Chondrocyte (in vitro differentiated cells): Measurements from ENCODE around the gene RUNX2. TPM values are rescaled to one million over a fixed set of nuclear protein-coding genes. Genes with fewer than 3 reads are reported as not detected.

Source experiments
- DNase-seq: peaks from one replicate; pipeline ENCODE4 v3.0.0; 2021; ENCODE audit warnings: mixed read lengths, low spot score
- H3K27ac Mint-ChIP-seq: one replicate; pipeline ENCODE4 v1.8.0; 2021; ENCODE audit warnings: mild to moderate bottlenecking, moderate library complexity, mixed read lengths; ENCODE audit not compliant: unreplicated experiment
- H3K27me3 Mint-ChIP-seq: 2 replicates; pipeline ENCODE4 v1.8.0; 2021; ENCODE audit warnings: low read depth, mixed read lengths
- H3K36me3 Mint-ChIP-seq: 2 replicates; pipeline ENCODE4 v1.8.0; 2021; ENCODE audit warnings: low read depth, mixed read lengths
- H3K4me1 Mint-ChIP-seq: 2 replicates; pipeline ENCODE4 v1.8.0; 2021; ENCODE audit warnings: low read depth, mild to moderate bottlenecking, mixed read lengths
- H3K4me3 Mint-ChIP-seq: one replicate; pipeline ENCODE4 v1.8.0; 2021; ENCODE audit warnings: mild to moderate bottlenecking, moderate library complexity, mixed read lengths; ENCODE audit not compliant: unreplicated experiment
- H3K9me3 Mint-ChIP-seq: 2 replicates; pipeline ENCODE4 v1.8.0; 2021; ENCODE audit warnings: low read depth, mixed read lengths
- total RNA-seq: library from RNA; stranded (reverse); gene quantifications from 3 replicates; pipeline ENCODE4 v1.2.1, GENCODE V29; 2021
- TF ChIP-seq, protein P1 (sequence below): fragments of 200-600 bp; sonication (generic); IDR thresholded peaks from 2 replicates; pipeline ENCODE4 v1.5.0; 2021; ENCODE audit warnings: antibody characterized with exemption, mild to moderate bottlenecking, moderate library complexity

Gene RUNX2
- total RNA-seq, 1 donor from 2014 or later: 12.2 TPM

DNA sequence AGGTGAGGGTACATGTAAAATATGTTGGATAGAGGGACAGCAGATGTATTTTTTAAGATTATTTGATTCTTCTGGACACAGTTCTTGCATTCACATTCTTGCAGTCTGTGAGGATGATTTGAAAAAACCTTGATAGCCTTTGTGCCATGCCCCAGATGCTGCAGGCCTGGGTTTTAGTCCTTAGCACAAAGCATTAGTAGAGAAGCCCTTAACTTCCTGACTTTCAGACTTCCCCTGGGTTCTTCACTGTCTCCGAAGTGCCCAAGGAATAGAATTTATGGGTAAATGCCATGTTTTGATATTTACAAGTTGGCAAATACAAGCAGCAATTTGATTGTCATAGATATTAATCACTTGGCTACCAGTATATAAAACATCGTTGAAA lies 117.2 kb downstream of the RUNX2 start:
- TF ChIP-seq, protein P1, sequence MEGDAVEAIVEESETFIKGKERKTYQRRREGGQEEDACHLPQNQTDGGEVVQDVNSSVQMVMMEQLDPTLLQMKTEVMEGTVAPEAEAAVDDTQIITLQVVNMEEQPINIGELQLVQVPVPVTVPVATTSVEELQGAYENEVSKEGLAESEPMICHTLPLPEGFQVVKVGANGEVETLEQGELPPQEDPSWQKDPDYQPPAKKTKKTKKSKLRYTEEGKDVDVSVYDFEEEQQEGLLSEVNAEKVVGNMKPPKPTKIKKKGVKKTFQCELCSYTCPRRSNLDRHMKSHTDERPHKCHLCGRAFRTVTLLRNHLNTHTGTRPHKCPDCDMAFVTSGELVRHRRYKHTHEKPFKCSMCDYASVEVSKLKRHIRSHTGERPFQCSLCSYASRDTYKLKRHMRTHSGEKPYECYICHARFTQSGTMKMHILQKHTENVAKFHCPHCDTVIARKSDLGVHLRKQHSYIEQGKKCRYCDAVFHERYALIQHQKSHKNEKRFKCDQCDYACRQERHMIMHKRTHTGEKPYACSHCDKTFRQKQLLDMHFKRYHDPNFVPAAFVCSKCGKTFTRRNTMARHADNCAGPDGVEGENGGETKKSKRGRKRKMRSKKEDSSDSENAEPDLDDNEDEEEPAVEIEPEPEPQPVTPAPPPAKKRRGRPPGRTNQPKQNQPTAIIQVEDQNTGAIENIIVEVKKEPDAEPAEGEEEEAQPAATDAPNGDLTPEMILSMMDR: no peak
- Mint-ChIP-seq H3K9me3 (no peaks in the 10 kb centered on the region), H3K36me3 (peaks cover 6% of the 10 kb centered on the region), H3K27me3 (no peaks in the 10 kb centered on the region), H3K4me1 (peaks cover 64% of the 10 kb centered on the region), H3K27ac (peak overlapping the region; percentile 91), H3K4me3 (peak overlapping the region; percentile 21)
- DNase-seq: no peak

DNA sequence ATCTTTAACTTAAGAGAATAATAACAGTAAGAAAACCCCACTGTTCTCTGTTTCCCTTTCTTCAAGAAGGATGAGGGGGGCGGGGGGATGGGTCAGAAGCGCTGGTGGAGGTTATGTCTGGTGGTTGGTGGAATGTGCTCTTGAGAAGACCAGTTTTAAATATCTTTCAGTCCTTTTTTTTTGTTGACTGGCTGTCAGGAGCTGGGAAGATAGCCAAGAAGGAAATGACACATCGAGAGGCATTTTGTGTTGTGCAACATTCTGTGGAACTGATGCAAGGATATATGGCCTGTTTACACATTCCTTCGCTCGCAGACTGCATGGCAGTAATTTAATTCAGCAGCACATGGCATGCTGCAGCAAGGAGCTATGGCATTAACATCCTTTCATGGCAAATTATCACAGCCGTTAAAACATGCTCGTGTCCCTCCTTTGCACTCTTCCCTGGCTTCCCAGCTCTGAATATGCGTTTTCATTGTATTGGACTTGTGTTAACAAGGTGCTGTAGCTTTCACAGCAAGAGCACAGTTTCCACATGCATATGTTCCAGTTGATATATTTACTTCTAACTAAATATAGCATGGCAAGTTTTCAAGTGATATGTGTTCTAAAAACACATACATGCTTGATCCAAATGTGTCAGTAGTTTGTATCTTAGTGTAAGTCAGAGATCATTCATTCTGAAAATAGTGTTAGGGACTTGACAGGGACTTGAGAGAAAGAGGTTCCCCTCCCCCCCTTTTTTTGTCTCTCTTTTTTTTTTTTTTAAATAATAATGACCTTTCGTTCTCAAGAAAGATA lies 117.8 kb downstream of the RUNX2 start:
- Mint-ChIP-seq H3K4me1 (peaks cover 64% of the 10 kb centered on the region), H3K9me3 (no peaks in the 10 kb centered on the region), H3K27ac (peak overlapping the region; percentile 91), H3K27me3 (no peaks in the 10 kb centered on the region), H3K4me3 (peak overlapping the region; percentile 21), H3K36me3 (peaks cover 6% of the 10 kb centered on the region)
- TF ChIP-seq, protein P1: no peak
- DNase-seq: no peak

DNA sequence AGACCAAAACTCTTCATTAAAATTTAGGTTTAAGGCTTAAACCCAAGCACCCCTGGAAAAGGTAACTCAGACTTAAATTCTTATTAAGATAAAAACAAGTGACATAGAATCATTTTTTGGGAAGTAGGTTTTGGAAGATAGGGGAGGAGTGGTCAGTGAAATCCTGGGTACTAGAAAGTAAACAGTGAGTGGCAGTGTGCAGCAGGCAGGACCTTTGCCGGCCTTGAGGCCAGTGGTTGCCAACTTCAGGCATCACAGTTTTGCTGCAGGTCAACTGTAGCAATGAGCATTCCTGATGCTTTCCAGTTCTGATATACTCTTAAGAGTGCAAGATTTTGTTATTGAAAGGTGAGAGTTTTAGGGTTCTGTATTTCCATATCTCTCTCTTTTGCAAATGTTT lies 118.9 kb downstream of the RUNX2 start:
- no peaks in the 10 kb centered on the region for H3K9me3 Mint-ChIP-seq
- peaks cover 66% of the 10 kb centered on the region for H3K4me1 Mint-ChIP-seq

GRCh38 chr6:45447716-45448115 lies 119.6 kb downstream of the RUNX2 start:
- Mint-ChIP-seq H3K4me3 (no peak overlapping the region), H3K27me3 (no peaks in the 10 kb centered on the region), H3K36me3 (peaks cover 8% of the 10 kb centered on the region), H3K27ac (peak overlapping the region; percentile 76), H3K9me3 (no peaks in the 10 kb centered on the region), H3K4me1 (peaks cover 61% of the 10 kb centered on the region)
- DNase-seq: no peak
- TF ChIP-seq, protein P1: no peak

More for the DNA sequence above, 118.9 kb downstream of the RUNX2 start:
- Mint-ChIP-seq H3K36me3 (peaks cover 10% of the 10 kb centered on the region), H3K27me3 (no peaks in the 10 kb centered on the region), H3K4me3 (no peak overlapping the region), H3K27ac (peak overlapping the region; percentile 91)
- no peak for DNase-seq
- TF ChIP-seq, protein P1: no peak

DNA sequence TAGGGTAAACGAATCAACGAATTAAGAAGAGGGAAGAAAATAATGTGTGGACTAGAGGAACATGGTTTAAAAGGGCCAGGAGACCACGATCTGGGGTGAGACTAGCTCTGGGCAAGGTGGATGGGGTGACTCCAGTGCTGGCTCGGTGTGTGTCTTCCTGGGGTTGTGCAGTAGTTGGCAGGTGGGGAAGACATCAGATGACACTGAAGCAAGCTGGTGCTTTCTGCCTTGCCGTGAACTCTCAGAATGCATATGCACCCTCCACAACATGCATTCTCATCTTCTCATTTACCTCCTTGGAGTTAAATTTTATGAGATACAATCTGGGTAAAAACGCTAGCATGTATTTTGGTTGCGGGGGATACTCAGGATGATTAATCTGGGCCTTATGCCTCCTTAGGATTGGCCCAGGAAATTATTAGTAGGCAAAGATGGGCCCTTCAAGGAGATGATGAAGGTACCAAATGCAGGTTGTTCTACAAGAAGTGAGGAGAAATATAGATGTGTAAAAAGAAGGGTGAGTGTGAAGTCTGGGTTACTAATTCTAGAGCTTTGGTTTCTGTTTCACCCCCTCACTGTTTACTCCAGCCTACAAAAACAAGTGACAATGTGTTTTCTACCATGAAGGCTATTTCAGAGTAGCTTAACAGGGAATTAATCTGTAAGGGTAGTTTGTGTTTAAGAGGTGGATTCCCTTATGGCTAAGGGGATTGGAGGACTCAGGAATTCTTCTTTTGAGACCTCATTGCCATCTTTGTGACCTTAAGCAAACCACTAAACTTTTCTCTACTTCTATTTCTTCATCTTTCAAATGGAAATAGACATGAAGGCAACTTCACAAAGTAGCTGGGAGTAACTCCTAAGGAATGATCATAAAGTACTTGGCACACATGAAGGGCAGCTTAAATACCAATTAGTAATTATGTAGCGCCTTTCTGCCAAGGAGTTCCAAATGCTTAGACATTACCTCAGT lies 120.6 kb downstream of the RUNX2 start:
- Mint-ChIP-seq H3K9me3 (no peaks in the 10 kb centered on the region), H3K4me1 (peaks cover 64% of the 10 kb centered on the region), H3K4me3 (no peak overlapping the region), H3K27ac (no peak overlapping the region), H3K36me3 (peaks cover 5% of the 10 kb centered on the region), H3K27me3 (no peaks in the 10 kb centered on the region)
- no peak for DNase-seq
- TF ChIP-seq, protein P1: no peak
